ENCODE measurements around the gene ATP2B2.

Gene ATP2B2

DNA sequence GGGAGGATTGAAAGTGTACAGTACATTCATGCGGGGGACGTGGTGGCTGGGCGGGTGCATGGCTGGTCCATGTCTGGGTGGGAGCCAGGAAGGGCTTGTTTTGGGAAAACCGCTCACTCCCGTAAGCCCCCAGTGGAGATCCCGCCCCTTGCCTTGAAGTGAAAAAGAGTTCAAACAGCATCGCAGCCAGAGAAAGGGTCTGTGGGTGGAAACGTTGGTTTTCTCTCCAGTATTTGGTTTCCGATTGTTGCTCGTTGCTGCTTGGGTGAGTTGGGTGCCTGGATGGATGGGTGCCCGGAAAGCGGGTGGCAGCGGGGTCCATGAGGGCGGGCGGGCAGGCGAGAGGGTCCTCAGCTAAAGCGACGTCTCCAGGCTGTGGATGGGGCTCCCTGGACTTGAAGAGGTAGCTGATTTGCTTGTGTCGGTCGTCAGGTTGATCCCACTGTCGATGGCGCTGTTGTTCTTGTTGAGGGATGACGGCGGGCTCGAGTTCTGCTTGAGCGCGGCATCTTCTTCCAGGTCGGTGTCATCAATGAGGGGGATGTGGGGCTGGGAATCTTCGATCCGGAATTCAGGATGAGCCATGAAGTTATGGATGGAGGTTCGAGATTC lies 176.8 kb downstream of the ATP2B2 start:
- DNase-seq (ENCODE audit: low read depth in 2 of 2), result no peak

DNA sequence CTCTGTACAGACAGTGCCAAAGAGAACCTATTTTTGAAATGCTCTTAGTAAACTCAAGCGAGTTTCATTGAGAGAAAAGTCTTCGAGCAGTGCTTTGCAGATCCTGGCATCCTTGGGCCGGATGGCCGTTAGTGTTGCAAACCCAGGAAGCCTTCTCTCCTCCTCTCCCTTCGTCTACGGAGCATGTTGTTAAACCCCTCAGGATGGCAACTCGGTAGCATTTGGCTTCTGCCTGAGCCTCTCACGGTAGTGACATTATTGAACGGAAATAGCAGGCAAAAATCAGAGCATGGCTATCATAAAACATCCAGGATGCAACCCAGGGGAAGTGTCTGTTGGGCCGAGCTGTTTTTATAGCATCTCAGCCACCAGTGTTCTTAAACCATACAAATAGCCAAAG lies 177.8 kb downstream of the ATP2B2 start:
- no peak for DNase-seq (ENCODE audit: low read depth in 2 of 2)

DNA sequence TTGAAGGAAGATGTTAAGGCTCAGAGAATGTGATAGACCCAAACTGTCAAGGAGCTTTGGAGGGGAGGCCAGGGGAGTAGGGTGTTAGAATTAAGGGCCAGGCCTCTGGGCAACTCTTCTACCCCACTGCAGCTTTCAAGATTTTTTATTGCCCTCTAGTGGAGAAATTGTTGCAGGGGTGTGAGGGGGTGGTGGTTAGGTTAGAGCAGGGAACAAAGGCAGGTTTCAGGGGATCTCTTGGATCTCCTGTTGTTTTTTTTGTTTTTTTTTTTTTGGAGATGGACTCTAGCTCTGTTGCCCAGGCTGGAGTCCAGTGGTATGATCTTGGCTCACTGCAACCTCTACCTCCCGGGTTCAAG lies 183.1 kb downstream of the ATP2B2 start:
- no peak for DNase-seq (ENCODE audit: low read depth in 2 of 2)

DNA sequence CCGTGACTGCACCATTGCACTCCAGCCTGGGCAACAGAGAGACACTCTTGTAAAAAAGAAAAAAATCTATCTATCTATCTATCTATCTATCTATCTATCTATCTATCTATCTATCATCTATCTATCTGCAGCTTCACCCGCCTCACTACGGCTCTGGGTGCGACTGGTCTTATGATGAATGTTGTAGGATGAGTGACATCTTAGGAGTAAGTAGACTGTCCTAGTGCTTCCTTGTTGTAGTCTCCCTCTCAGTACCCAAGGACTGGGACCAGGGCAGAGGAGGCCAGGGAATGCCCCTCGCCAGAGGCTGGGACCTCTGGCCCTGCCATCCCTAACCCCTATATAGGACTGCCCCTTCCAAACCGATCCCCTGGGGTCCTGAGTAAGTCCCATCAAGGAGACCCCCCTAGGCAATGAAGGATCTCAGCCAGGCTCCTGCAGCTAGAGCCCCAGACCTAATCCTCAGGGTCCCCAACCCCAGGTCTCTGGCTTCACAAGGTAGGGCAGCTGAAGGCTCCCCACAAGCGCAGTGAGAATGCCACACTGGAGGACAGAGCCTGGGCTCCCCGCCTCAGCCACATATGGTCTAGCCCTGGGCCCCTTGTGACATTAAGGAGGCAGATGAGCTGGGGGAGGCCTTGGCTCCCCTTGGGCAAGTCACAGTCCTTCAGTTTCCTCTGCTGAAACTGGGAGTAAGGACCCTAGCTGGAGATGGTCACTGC lies 183.6 kb downstream of the ATP2B2 start:
- DNase-seq (ENCODE audit: low read depth in 2 of 2), result no peak

DNA sequence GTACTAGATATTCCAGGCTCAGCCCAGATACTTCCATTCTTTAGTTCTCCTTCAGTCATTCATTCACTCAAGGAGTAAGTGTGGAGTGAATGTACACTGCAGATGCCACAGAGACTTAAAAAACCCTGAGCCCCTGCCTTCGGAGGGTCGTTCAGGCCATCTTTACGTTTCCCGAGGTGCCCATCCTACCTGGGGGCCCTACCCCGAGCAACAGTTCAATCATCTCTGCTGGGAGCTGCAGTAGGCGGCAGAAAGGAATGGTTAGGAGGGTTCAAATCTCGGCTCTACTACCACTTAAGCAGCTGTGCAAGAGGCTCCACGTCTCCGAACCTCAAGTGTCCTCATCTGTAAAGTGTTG lies 185.1 kb downstream of the ATP2B2 start:
- no peak for DNase-seq (ENCODE audit: low read depth in 2 of 2)

DNA sequence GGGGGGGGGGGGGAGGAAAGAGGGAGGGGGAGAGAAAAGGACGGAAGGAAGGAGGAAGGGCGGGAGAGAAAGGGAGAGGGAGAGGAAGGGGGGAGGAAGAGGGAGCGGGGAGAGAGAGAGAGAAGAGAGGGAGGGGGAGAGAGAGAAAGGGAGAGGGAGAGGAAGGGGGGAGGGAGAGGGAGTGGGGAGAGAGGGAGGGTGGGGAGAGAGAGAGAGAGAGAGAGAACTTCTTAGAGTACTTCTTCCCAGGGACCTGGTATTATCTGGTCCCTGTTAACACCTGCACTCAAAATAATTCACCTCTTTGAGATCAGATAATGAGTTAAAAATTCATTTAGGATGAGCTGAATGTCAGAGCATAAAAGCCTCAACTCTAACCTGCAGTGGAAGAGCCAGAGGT lies 185.6 kb downstream of the ATP2B2 start:
- DNase-seq (ENCODE audit: low read depth in 2 of 2), result no peak

DNA sequence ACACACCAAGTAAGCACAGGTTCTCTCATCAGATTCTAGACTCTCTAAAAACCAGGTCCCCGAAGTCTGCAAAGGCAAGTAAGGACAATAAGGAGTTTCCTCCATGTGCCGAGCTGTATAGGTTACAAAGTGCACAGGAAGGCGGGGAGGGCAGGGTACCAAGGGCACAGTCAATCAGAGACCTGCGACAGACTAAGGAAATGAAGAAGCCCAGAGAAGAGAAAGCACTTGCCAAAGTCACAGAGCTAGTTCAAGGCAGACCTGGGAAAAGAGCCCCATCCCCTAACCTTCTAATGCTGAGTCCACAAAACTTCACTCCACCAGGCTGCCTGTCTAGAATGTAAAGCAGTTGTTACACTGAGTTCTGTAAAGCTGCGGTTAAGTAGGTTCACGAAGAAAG lies 186.1 kb downstream of the ATP2B2 start:
- no peak for DNase-seq (ENCODE audit: low read depth in 2 of 2)

DNA sequence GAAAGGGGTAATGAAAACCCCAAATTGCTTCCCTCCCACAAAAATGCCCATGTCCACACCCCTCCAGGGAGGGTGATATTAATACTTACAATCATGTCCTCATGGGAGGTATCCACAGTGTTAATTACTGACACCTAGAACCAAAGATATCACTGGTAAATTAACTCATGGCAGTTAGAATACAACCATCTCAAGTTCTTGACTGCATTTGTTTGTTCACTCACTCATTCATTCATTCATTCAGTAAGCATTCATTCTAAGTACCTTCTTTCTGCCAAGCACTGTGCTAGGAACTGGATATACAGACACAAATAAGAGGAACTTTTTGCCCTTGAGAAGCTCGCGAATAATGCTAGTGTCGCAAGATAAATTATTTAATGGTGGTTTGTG lies 187.4 kb downstream of the ATP2B2 start:
- no peak for DNase-seq (ENCODE audit: low read depth in 2 of 2)

DNA sequence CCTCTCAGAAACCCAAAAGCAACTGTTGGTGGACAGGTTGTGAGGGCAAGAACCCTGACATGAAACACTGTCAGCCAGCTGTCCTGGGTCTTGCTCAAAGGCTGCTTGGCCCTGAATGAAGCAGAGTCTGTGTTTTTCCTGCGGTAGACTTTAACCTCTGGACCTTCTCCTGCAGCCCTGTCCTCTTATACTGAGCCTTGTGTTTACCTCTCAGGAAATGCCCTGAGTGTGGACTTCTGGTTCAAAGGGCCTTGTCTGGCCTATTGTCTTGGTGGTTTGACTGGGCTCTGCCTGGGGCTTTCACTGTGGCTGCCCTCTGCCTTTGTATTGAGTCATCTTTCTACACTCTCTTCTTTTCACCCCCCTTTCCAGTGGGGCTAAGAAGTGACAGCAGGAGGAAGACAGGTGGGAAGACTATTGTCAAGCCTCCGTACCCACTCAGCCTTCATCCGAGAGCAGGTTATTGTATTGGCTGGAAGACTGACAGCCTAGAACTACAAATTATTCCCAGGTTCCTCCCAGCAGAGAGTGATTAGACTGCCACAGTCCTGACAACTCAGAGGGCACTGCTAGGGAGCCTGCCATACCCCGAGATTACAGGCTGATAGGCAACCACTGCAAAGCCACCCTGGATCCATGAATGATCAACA lies 187.9 kb downstream of the ATP2B2 start:
- DNase-seq (ENCODE audit: low read depth in 2 of 2), result no peak

DNA sequence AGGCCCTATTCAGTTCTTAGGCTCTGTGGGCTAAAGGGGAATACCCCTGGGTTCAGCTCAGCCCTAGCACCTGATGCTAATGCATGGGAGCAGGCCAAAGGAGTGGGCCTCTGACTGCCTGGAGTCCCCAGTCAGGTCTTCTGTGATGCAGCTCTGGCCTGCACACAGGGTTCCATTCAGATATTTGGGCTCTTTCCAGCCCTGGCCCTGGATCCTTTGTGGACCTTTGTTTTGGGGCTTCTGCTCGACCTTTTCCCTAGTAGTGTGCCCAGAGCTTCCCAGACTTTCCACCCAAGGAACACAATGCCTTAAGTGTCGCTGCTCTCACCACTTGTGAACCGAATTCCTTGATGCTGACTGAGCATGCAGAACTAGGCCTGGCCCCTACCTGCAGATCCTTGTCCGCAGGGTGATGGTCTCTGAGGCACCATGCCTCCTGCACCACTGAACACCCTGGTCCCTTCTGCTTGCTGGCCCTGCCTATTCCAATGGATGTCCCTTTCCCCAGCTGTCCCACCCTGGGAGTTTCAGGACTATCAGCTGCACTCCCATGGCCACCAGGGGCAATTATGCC lies 189.5 kb downstream of the ATP2B2 start:
- no peak for DNase-seq (ENCODE audit: low read depth in 2 of 2)

DNA sequence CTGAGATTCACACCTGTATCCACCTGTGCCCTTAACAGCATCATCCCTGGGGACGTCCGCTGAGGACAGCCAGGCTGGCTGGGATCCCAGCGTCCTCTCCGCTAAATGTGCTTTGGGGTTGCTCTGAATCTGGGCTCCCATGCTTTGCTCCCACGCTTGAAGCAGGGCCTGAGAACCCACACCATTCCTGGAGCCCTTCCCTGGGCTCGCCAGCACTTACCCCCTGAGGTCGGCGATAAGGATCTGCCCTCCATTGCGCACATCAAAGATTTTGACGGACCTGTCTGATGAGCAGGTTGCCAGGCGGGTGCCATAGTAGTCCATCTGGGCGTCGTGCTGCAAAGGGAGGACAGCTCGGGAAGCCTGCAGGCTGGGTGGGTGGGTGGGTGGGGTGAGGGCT lies 190.3 kb downstream of the ATP2B2 start:
- DNase-seq (ENCODE audit: low read depth in 2 of 2), result no peak

DNA sequence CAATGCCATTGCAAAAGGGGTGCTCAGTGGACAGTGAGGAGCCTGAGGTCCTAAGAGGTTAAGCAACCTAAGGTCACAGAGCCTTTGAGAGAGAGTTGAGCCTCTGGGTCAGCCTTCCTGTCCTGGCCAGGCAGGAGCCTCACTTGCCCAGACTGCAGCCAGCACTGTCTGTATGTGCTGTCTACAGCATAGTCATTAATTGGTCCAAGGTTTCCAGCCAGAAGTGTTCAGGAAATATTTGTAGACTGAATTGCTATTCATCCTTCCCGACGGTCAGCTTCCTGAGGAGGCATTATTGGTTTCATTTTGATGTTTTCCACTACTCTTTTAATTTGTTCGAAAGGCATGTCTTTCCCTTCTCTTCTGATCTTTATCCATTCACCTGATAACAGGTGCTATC lies 192.5 kb downstream of the ATP2B2 start:
- no peak for DNase-seq (ENCODE audit: low read depth in 2 of 2)

DNA sequence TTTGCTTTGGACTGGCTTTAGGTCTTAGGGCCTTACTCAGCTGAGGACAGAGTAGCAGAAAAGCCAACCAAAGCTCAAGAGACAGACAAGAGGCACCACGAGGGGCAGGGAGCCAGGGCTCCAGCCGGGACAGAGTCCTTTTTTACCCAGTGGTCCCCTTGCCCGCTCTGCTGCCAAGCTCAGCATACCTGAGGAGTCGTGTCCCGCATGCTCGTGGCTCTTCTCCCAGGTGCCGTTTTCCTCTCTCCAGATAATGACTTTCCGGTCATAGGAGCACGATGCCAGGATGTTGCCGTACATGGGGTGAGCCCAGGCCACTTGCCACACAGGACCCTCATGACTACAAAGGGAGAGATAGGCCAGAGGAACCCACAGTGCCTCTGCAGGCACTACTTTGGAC lies 193.0 kb downstream of the ATP2B2 start:
- no peak for DNase-seq (ENCODE audit: low read depth in 2 of 2)

DNA sequence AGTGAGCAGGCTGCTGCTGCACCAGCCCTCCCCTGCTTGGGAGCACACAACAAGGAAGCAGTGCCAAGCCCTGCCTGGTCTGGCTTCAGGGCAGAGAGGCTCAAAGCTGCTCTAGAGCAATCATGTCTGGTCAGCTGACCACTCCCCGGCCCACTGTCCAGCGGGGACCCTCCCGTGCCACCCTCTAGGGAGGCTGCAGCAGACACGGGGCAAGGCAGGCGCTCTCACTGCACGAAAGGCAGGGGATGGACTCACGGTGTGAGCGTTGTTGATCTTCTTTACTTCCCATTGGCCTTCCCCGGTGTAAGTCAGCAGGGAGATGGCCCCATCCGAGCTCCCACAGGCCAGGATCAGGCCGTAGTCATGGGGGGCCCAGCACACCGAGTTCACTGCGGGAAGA lies 193.7 kb downstream of the ATP2B2 start:
- DNase-seq (ENCODE audit: low read depth in 2 of 2), result no peak

DNA sequence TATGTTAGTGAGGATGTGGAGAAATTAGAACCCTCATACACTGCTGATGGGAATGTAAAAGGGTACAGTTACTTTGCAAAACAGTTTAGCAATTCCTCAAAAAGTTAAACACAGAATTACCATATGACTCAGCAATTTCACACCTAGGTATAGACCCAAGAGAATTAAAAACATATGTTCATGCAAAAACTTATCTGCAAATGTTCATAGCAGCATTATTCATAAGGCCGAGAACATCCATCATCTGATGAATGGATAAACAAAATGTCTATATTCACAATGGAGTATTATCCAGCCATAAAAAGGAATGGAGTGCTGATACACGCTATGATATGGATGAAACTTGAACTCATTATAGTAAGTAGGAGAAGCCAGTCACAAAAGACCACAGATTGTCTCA lies 194.8 kb downstream of the ATP2B2 start:
- no peak for DNase-seq (ENCODE audit: low read depth in 2 of 2)

DNA sequence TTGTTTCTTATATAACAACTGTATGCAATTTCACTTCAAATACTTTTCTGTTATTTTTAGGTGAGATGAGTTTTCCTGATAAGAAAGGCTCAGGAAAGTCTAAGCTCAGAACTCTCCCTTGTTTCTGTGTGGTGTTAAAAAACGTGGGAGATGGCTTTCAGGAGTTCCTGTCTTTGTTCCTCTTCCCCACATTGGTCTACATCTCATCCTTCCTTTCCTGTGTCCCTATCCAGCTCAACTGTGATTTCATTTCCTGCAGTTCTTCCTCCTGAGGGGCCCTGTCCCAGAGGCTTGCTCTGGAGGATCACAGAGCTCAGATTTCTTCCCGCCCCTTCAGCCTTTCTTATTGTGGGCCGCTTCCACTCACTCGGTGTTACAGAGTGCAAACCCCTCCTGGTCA lies 195.7 kb downstream of the ATP2B2 start:
- DNase-seq (ENCODE audit: low read depth in 2 of 2), result no peak

DNA sequence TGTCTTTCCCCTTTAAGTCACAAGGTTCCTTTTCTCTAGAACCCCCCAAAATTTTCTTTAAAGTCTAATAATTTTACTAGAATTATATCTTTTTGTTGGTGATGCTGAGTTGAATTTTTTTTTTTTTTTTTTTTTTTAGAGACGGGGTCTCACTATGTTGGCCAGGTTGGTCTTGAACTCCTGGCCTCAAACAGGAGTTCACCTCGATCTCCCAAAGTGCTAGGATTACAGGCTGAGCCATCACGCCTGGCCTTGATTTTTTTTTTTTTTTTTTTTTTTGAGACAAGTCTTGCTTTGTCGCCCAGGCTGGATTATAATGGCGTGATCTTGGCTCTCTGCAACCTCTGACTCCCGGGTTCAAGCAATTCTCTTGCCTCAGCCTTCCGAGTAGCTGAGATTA lies 196.7 kb downstream of the ATP2B2 start:
- no peak for DNase-seq (ENCODE audit: low read depth in 2 of 2)

DNA sequence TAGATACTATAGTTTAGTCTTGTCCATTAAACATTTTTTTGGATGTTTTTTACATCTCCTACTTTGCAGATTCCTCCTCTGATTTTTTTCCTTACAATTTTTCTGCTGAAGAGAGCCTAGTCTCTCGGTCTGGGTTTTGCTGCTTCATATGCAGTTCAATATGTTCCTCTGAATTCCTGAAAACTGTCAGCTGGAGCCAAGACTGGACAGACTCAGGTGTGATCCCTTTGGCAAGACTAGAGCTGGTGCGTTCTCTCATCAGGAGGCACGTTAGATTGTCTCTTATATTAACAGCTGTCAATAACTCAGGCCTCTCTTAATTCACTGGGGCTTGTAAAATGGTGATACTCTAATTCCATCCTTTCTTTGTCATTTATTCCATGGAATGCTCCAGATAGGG lies 199.2 kb downstream of the ATP2B2 start:
- DNase-seq (ENCODE audit: low read depth in 2 of 2), result no peak

DNA sequence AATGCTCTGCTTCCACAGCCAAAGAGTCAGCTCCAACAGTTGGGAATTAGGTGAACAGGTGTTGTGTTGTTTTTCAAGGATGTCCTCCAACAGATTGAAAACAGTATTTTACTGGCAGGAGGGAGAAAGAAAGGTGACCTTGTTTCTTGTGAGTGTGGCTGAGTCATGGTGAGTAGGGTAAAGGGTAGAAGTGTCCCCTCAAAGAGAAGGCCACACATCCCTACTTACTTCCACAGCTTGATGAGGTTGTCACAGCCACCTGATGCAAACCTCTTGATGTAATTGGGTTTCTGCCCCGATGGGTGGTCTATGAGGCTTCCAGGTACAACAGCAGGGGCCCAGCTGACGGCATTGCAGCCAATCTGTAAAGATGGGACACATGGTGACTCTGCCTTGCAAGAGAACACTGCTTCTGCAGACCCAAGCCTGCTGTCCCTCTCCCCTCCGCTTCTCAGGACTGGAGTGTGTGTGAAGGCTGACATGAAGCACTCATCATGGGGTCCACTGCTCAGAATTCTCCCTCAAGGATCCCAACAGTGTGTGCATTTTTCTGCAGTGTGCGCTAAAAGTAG lies 200.0 kb downstream of the ATP2B2 start:
- no peak for DNase-seq (ENCODE audit: low read depth in 2 of 2)

DNA sequence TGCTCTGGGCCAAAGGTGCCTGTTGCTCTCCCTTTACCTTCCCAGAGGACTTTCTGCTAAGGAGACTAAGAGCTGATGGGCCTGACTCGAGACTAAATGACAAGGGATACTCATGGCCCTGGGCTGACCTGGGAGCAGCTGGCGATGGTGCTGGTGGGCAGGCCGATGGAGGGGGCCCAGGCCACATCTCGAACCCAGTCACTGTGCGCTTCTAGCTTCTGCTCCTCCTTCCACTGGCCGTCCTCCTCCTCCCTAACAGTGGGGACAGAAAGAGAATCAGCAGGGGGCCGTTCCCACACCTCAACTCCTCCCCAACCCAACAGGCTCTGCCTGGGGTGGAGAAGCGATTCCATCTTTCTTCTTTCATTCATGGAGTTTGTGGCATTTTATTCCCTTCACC lies 200.5 kb downstream of the ATP2B2 start:
- no peak for DNase-seq (ENCODE audit: low read depth in 2 of 2)

DNA sequence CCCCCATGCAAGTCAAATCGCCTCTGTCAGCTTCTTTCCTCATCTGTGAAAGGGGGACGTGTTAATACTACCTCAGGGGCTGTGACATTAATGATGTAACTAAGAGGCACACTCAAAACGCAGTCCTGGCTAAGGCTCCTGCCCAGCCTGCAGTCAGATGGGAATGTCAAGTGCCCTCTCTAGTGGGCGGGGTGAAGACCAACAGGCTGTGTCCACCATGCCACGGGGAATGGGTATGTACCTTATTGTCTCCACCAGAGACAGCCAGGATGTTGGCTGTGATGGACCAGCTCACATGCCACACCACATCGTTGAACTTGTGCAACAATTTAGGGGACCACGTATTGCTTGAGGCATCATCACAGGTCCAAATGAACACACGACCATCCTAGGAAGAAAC lies 201.6 kb downstream of the ATP2B2 start:
- no peak for DNase-seq (ENCODE audit: low read depth in 2 of 2)

DNA sequence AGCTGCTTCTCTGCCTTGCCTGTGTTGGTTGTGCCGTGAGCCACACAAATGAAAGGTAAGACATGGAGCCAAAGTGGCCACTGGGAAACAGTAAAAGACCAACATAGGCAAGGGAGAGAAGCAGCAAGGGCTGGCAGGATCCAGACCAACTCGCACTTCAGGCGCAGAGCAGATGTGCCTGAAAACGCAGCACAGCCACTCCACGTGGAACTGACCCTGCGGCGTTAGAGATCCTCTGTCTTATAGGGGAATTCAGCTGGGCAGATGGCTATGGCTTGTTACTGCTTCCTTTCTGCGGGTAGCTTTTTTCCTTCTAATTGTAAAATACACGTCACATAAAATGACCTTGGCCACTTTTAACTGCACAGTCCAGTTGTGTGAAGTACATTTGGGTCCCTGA lies 202.3 kb downstream of the ATP2B2 start:
- DNase-seq (ENCODE audit: low read depth in 2 of 2), result no peak

DNA sequence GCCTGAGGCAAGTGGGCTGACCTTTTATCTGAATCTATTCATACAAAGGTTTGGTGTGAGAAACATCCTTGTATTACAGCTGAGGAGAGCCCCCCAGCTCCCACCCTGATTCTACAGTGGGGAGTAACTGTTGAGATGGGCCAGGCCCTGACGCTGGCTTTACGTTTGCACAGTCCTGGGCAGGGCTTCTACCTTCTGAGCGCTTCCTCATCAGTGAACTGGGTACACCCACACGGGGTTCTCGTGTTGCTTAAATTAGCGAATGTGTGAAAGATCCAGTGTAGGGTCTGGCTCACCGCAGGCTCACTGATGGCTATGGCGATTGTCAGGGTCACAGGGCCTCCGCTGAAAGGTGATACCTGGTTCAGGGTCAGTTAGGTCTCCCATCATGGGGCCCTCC lies 205.3 kb downstream of the ATP2B2 start:
- no peak for DNase-seq (ENCODE audit: low read depth in 2 of 2)

Data from stimulated activated CD4-positive, alpha-beta T cell treated with anti-CD3 and anti-CD28 coated beads, Interleukin-15, amount 100 ng/mL, for 48 hours (primary cell).